GM23248 (cell line): ENCODE results near the gene JCAD. TPM values are rescaled to one million over a fixed set of nuclear protein-coding genes. Genes with fewer than 3 reads are reported as not detected.

Experiments used
- DNase-seq: peaks from one replicate; pipeline ENCODE4 v3.0.0-alpha.2; 2015
- H2AFZ ChIP-seq: fragments of 200-600 bp; sonication (generic); 2 replicates; pipeline ENCODE4 v1.6.1; 2016; ENCODE audit warnings: antibody characterized with exemption
- H3F3A ChIP-seq: fragments of 200-600 bp; sonication (generic); 2 replicates; pipeline ENCODE4 v1.6.1; 2016; ENCODE audit warnings: mild to moderate bottlenecking, antibody characterized with exemption, mixed run types; ENCODE audit not compliant: insufficient read depth
- H3K27ac ChIP-seq: fragments of 200-600 bp; sonication (generic); 2 replicates; pipeline ENCODE4 v1.5.1; 2016; ENCODE audit warnings: mild to moderate bottlenecking
- H3K27me3 ChIP-seq: fragments of 200-600 bp; sonication (generic); replicated peaks from 2 replicates; pipeline ENCODE4 v1.6.1; 2016; ENCODE audit warnings: mild to moderate bottlenecking; ENCODE audit not compliant: insufficient read depth
- H3K36me3 ChIP-seq: fragments of 200-600 bp; sonication (generic); 2 replicates; pipeline ENCODE4 v1.6.1; 2016; ENCODE audit warnings: low read depth, mild to moderate bottlenecking
- H3K4me1 ChIP-seq: fragments of 200-600 bp; sonication (generic); 2 replicates; pipeline ENCODE4 v1.6.1; 2016; ENCODE audit warnings: mild to moderate bottlenecking; ENCODE audit not compliant: insufficient read depth
- H3K4me2 ChIP-seq: fragments of 200-600 bp; sonication (generic); one replicate; pipeline ENCODE4 v1.6.1; 2016; ENCODE audit warnings: mild to moderate bottlenecking; ENCODE audit not compliant: unreplicated experiment
- H3K4me3 ChIP-seq: fragments of 200-600 bp; sonication (generic); 2 replicates; pipeline ENCODE4 v1.5.1; 2016; ENCODE audit warnings: mild to moderate bottlenecking
- H3K79me2 ChIP-seq: fragments of 200-600 bp; sonication (generic); 2 replicates; pipeline ENCODE4 v1.6.1; 2016; ENCODE audit warnings: mild to moderate bottlenecking; ENCODE audit not compliant: insufficient read depth
- H3K9ac ChIP-seq: fragments of 200-600 bp; sonication (generic); 2 replicates; pipeline ENCODE4 v1.6.1; 2016; ENCODE audit warnings: mild to moderate bottlenecking
- H3K9me2 ChIP-seq: fragments of 200-600 bp; sonication (generic); 2 replicates; pipeline ENCODE4 v1.6.1; 2016; ENCODE audit warnings: mixed run types, mild to moderate bottlenecking, moderate library complexity; ENCODE audit not compliant: insufficient read depth
- H3K9me3 ChIP-seq: fragments of 200-600 bp; sonication (generic); one replicate; pipeline ENCODE4 v1.6.1; 2017; ENCODE audit warnings: low read depth
- H4K20me1 ChIP-seq: fragments of 200-600 bp; sonication (generic); 2 replicates; pipeline ENCODE4 v1.6.0; 2016; ENCODE audit not compliant: insufficient read depth
- EZH2 ChIP-seq: fragments of 200-600 bp; sonication (generic); IDR thresholded peaks from 2 replicates; pipeline ENCODE4 v1.6.1; 2018; ENCODE audit warnings: antibody characterized with exemption, mild to moderate bottlenecking; ENCODE audit not compliant: insufficient read depth, poor library complexity, severe bottlenecking
- EZH2phosphoT487 ChIP-seq: fragments of 200-600 bp; sonication (generic); IDR thresholded peaks from 2 replicates; pipeline ENCODE4 v1.6.1; 2018; ENCODE audit warnings: antibody characterized with exemption, moderate library complexity, mild to moderate bottlenecking, low read depth; ENCODE audit not compliant: insufficient read depth
- WGBS, 2 experiments: methylation state at CpG; one replicate each; pipeline ENCODE4 v1.1.6; 2015 to 2017; ENCODE audit warnings: low lambda C conversion rate in 2 of 2, low coverage in 1 of 2; ENCODE audit errors: missing lambda C conversion rate in 2 of 2; 5-methylcytosine and 5-hydroxymethylcytosine counted together
- in situ Hi-C: fragments of 300-500 bp; cut with MboI; formaldehyde crosslinking; loops from 2 replicates; pipeline ENCODE4 v1.15.0; 2020
- polyA plus RNA-seq: library from polyadenylated mRNA; unstranded; fragments of >200 nt; fragmentation: Nextera tagmentation; extraction: Ambion mirVana; gene quantifications from 2 replicates; pipeline ENCODE4 v1.2.1, GENCODE V29; 2016
- total RNA-seq: library from RNA; depleted of rRNA; stranded (reverse); fragments of >200 nt; shearing (Covaris generic); gene quantifications from 2 replicates; pipeline ENCODE4 v1.2.3, GENCODE V29; 2014

Gene JCAD
- total and polyA plus RNA-seq, 2 experiments from 2014 or later, result 17.1 to 24.3 TPM

GRCh38 chr10:30047924-30048531 lies 11.4 kb downstream of the JCAD start:
- no peak overlapping the region for H3K27ac ChIP-seq
- H3K4me1 ChIP-seq, result peaks cover 10% of the 10 kb centered on the region
- peaks cover 77% of the 10 kb centered on the region for H3K79me2 ChIP-seq
- no peaks in the 10 kb centered on the region for H3K9me3 ChIP-seq
- H3K4me2 ChIP-seq, result no peak overlapping the region
- WGBS, 2 experiments, result 93 to 94% methylated on average over 11 of the region's 11 CpGs
- H4K20me1 ChIP-seq, result no peaks in the 10 kb centered on the region; the same call in 1 of the 2 replicates
- no peak overlapping the region for H2AFZ ChIP-seq
- in situ Hi-C loops, result no loop called here
- no peaks in the 10 kb centered on the region for H3K27me3 ChIP-seq
- no peak overlapping the region for H3K9ac ChIP-seq
- TF ChIP-seq EZH2 (no peak), EZH2phosphoT487 (no peak)
- H3K4me3 ChIP-seq, result no peak overlapping the region
- H3F3A ChIP-seq, result no peaks in the 10 kb centered on the region
- no peak for DNase-seq
- peaks cover 16% of the 10 kb centered on the region; the same call in 1 of the 2 replicates for H3K36me3 ChIP-seq
- no peaks in the 10 kb centered on the region for H3K9me2 ChIP-seq

GRCh38 chr10:30047430-30047829 lies 12.0 kb downstream of the JCAD start:
- Histone ChIP-seq H3K36me3 (peaks cover 16% of the 10 kb centered on the region; the same call in 1 of the 2 replicates), H3K79me2 (peaks cover 77% of the 10 kb centered on the region), H3K27me3 (no peaks in the 10 kb centered on the region), H3K9me3 (no peaks in the 10 kb centered on the region), H4K20me1 (no peaks in the 10 kb centered on the region; the same call in 1 of the 2 replicates), H3K4me3 (no peak overlapping the region), H3K4me1 (peaks cover 7% of the 10 kb centered on the region), H3K9ac (no peak overlapping the region), H3F3A (no peaks in the 10 kb centered on the region), H3K27ac (no peak overlapping the region), H3K4me2 (no peak overlapping the region), H3K9me2 (no peaks in the 10 kb centered on the region), H2AFZ (no peak overlapping the region)
- TF ChIP-seq EZH2 (no peak), EZH2phosphoT487 (no peak)
- WGBS, 2 experiments, result 95 to 96% methylated on average over 21 of the region's 21 CpGs
- in situ Hi-C loops, result no loop called here
- DNase-seq, result no peak

GRCh38 chr10:30046476-30046875 lies 12.9 kb downstream of the JCAD start:
- Histone ChIP-seq H3K36me3 (peaks cover 15% of the 10 kb centered on the region; the same call in 1 of the 2 replicates), H3K79me2 (peaks cover 72% of the 10 kb centered on the region), H3K9me3 (no peaks in the 10 kb centered on the region), H4K20me1 (no peaks in the 10 kb centered on the region; the same call in 1 of the 2 replicates), H3K4me1 (no peaks in the 10 kb centered on the region), H3K4me2 (no peak overlapping the region), H3K4me3 (no peak overlapping the region), H3K9me2 (no peaks in the 10 kb centered on the region), H2AFZ (no peak overlapping the region), H3K27ac (no peak overlapping the region), H3K9ac (no peak overlapping the region), H3F3A (no peaks in the 10 kb centered on the region), H3K27me3 (no peaks in the 10 kb centered on the region)
- WGBS, 2 experiments, result 78 to 86% methylated on average over 3 of the region's 3 CpGs
- DNase-seq, result no peak
- in situ Hi-C loops, result no loop called here
- TF ChIP-seq EZH2 (no peak), EZH2phosphoT487 (no peak)

GRCh38 chr10:30045961-30046360 lies 13.4 kb downstream of the JCAD start:
- WGBS, 2 experiments, result 95 to 97% methylated on average over 7 of the region's 7 CpGs
- H3K9me3 ChIP-seq, result no peaks in the 10 kb centered on the region
- no peak overlapping the region for H2AFZ ChIP-seq
- H3K36me3 ChIP-seq, result peaks cover 12% of the 10 kb centered on the region; the same call in 1 of the 2 replicates
- H3K27me3 ChIP-seq, result no peaks in the 10 kb centered on the region
- H3K4me2 ChIP-seq, result no peak overlapping the region
- no peak for DNase-seq
- H3K9ac ChIP-seq, result no peak overlapping the region
- no peaks in the 10 kb centered on the region for H3K4me1 ChIP-seq
- TF ChIP-seq EZH2, result no peak
- TF ChIP-seq EZH2phosphoT487, result no peak
- in situ Hi-C loops, result no loop called here
- H3K4me3 ChIP-seq, result no peak overlapping the region
- H3K9me2 ChIP-seq, result no peaks in the 10 kb centered on the region
- no peaks in the 10 kb centered on the region; the same call in 1 of the 2 replicates for H4K20me1 ChIP-seq
- no peaks in the 10 kb centered on the region for H3F3A ChIP-seq
- peaks cover 67% of the 10 kb centered on the region for H3K79me2 ChIP-seq
- H3K27ac ChIP-seq, result no peak overlapping the region
